A172 (cell line): ENCODE measurements around the gene PWP1. TPM values are rescaled to one million over a fixed set of nuclear protein-coding genes. Genes with fewer than 3 reads are reported as not detected.
A peak's percentile ranks its signal among the peaks of the same experiment; 100 is the strongest.
"Not testable (repeated sequence)": the region's sequence is repeated elsewhere in the genome, so short reads cannot be mapped to it uniquely, and the experiment has no call there.

ENCODE experiments used
- DNase-seq: peaks from one replicate; pipeline ENCODE4 v3.0.0-alpha.2; 2015; ENCODE audit warnings: low spot score
- total RNA-seq: library from RNA; depleted of rRNA; stranded (reverse); fragments of >200 nt; shearing (Covaris generic); gene quantifications from 2 replicates; pipeline ENCODE4 v1.2.3, GENCODE V29; 2014

The PWP1 gene
- total RNA-seq, 1 experiment from 2014 or later, result 117 TPM

GRCh38 chr12:107668320-107669098 lies 17.1 kb upstream of the PWP1 start:
- no peak for DNase-seq

- DNase-seq, result no peak
These were observed 15.7 kb upstream of the PWP1 start for GRCh38 chr12:107669946-107670345.

- no peak for DNase-seq
These were observed 14.5 kb upstream of the PWP1 start for GRCh38 chr12:107670999-107671643.

DNA sequence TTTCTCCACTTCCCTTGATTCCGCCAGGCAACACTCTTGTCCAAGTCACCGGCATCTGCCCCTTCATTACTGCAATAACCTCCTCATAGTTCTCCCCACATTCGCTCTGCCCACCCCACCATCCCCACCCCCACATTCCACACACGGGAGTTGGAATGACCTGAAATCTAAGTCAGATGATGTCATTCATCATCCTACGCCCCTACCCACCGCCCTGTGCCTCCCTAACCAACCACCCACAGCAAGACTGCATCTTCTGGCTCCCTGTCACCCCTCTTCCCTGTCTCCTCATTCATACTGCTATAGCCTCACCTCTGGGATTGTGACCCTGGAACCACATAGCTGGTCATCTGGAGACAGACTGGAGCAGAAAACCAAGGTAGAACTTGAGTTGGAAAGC lies 7.9 kb upstream of the PWP1 start:
- DNase-seq, result no peak

GRCh38 chr12:107679336-107679735 lies 6.3 kb upstream of the PWP1 start:
- DNase-seq, result no peak

DNA sequence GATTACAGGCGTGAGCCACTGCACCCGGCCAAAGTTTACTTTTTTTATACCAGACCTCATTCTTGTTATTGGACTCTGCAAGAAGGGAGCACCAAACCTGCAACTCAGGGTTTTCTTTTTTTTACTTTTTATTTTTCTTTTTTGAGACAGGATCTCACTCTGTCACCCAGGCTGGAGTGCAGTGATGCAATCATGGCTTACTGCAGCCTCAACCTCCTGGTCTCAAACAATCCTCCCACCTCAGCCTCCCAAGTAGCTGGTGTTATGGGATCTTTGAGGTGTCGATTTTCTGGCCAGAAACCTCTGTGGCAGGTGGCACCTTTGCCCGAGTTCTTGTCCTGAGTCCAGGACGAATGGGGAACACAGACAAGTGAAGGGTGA lies 4.2 kb upstream of the PWP1 start:
- no peak for DNase-seq

DNA sequence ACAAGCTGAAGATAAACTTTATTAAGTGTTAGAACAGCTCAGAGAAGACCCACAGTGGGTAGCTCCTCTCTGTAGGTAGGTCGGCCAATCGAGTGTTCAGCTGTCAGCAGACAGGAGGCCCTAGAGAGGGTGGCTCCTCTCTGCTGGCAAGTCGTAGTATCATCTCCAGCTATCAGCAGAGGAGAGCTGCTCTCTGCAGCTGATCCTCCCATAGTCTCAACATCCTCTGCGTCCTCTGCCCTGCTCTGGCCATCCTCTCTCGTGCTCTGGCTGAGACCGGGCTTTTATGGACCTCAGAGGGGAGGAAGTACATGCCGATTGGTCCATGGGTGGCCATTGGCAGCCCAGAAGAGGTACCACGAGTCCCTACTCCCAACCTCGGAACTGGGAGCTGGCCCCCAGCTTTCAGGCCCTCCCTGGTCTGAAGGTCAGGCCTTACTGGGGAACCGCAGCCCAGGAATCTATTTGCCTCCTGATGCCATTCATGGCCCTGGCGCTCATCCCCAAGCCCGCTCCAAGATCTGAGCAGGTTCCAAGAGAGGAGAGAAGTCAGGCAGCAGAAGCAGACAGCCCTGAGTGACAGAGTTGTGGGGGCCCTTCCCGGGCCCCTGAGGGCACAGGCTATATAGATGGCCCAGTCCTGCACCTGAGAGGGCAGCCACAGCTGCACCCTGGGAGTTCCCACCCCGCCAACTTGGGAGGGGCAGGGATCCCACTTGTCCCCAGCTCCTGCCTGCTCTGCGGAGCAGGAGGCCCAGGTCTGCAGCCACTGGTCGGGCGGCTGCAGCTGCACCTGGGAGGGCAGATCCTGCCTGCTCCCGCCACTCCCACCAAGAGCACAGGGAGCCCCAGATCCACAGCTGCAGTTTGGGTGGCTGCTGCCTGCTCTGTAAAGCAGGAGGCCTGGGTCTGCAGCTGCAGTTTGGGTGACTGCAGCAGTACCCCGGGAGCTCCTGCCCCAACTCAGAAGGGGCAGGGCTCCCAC lies 3.5 kb upstream of the PWP1 start:
- DNase-seq, result no peak

GRCh38 chr12:107684029-107684795 lies 1.4 kb upstream of the PWP1 start:
- DNase-seq, result no peak

DNA sequence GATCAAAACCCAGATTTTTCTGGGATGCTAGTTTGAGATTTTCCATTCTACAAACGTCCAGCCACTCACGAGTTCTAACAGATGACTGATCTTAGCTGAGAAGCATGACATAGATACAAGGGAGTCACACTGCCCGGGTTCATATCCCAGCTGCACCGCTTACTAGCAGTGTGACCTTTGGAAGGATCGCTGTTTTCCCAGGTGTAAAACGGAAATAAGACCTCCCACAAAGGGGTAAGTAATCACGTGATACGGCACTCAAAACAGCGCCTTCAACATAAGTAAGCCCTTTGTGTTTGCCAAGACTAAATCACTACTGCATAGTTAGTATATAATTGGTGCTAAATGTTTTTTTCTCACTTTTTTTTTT lies 624 bp upstream of the PWP1 start:
- DNase-seq, result peak; percentile 17

- DNase-seq, result peak; percentile 6
These were observed 10.2 kb downstream of the PWP1 start for GRCh38 chr12:107695772-107696171.

DNA sequence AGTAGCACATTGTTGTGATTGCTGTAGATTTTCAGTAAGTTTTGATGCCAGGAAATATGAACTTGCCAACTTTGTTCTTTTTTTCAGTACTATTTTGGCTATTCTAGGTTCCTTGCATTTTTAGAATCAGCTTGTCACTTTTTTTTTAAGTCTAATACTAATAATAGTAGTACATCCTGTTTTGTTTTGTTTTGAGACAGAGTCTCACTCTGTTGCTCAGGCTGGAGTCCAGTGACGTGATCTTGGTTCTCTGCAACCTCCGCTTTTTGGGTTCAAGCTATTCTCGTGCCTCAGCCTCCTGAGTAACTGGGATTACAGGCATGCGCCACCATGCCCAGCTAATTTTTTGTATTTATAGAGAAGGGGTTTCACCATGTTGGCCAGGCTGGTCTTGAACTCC lies 16.5 kb downstream of the PWP1 start:
- no peak for DNase-seq

DNA sequence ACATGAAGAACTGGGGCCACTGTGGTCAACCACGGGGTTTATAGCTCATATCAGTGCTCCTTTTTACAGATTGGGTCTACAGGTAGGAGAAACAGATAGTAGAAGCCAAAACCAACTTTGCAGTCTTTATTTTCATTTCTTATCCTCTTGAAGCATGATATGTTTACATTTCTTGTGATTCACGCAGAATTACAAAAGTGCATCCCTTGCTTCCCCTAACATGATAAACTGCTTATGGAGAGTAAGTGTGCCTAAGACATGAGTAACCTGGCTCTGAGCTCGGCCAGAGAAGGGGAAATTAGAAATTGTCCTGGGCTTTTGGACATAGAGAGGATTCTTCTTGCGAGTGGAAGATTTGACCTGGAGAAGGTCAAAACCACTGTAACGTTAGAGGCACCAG lies 18.4 kb downstream of the PWP1 start:
- DNase-seq, result no peak

DNA sequence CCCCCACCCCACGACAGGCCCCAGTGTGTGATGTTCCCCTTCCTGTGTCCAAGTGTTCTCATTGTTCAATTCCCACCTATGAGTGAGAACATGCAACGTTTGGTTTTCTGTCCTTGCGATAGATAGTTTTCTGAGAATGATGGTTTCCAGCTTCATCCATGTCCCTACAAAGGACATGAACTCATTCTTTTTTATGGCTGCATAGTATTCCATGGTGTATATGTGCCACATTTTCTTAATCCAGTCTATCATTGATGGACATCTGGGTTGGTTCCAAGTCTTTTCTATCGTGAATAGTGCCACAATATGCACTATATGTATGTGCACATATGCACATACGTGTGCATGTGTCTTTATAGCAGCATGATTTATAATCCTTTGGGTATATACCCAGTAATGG lies 19.9 kb downstream of the PWP1 start:
- DNase-seq, result not testable (repeated sequence)

DNA sequence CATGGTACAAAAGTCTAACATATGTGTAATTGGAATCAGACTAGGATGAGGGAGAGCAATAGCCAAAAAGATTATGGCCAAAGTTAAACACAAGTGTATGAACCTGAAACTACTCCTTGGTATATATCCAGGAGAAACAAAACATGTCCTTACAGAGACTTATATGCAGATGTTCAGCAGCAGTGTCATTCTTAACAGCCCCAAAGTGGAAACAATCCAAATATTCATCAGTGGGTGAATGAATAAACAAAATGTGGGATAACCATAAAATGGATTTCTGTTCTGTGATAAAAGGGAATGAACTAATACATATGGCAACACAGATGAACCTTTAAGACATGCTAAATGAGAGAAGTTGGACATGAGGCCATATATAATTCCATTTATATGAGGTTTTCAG lies 30.2 kb downstream of the PWP1 start:
- no peak for DNase-seq

- DNase-seq, result no peak
These were observed 33.0 kb downstream of the PWP1 start for GRCh38 chr12:107718606-107719005.

- DNase-seq, result not testable (repeated sequence)
These were observed 41.7 kb downstream of the PWP1 start for GRCh38 chr12:107727327-107727726.

DNA sequence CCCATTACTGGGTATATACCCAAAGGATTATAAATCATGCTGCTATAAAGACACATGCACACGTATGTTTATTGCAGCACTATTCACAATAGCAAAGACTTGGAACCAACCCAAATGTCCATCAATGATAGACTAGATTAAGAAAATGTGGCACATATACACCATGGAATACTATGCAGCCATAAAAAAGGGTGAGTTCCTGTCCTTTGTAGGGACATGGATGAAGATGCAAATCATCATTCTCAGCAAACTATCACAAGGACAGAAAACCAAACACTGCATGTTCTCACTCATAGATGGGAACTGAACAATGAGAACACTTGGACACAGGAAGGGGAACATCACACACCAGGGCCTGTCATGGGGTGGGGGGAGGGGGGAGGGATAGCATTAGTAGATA lies 42.1 kb downstream of the PWP1 start:
- DNase-seq, result not testable (repeated sequence)

DNA sequence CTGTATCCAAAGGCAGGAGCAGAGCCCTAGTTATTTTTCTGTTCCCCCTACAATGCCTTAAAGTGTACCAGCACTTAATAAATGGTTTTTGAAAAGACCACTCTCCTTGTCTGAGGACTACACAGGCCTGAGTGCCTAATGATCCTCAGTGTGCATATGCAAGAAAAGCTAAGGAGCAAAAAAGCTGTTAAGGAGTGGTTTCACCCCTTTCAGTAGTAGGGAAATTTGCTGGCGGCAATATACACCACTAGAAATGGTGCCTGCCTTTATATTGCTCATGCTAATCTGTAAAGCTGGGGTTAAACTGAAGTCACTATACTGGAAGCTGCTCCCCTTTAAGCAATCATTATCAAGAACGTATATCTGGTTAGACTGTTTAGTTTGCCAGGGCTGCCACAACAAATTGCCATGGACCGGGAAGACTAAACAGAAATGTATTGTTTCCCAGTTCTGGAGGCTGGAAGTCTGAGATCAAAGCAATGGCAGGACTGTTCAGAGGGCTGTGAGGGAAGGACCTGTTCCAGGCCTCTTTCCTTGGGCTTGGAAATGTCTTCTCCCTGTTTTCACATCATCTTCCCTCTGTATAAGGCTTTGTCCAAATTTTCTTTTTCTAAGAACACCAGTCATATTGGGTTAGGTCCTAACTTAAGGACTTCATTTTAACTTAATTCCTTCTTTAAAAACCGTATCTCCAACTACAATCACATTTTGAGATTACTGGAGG lies 45.2 kb downstream of the PWP1 start:
- no peak for DNase-seq

DNA sequence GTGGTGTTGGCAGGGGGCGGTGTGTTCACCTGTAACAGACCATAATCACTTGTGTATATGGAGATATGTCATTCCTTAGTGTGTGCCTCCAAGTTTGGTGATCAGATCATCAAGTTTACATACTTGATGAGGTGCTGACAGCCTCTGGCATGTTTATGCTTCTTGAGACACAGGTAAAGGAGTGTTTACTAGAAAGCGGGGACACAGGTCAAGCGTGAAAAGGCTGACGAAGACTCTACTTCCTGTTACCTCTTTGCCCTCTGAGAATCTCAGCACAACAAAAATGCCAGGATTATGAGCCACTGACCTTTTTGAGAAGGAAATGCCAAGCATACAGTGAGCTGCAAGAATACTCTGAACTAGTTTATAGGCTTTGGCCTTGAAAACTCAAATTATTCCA lies 45.8 kb downstream of the PWP1 start:
- no peak for DNase-seq

DNA sequence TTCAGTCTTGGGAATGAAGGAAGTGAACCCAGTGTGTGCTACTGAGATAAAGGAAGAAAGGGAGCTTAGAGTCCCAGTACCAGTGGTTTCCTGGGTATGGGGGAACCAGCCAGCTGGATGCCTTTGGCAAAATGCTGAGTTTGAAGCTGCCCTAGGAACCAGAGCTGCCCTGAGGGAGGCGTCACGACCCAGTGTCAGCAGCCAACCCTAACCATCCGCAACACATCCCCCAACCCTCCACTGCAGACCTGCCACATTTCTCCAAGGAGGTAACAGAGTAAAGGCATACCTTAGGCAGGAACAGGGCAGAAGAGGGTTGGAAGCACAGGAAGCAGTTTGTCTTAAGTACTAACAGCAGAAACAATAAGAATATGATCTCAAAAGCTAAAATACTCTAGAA lies 46.8 kb downstream of the PWP1 start:
- DNase-seq, result no peak

- DNase-seq, result no peak
These were observed 48.5 kb downstream of the PWP1 start for GRCh38 chr12:107734139-107734538.
